ENCODE measurements around the gene DUSP11.
"Not testable (repeated sequence)": the region's sequence is repeated elsewhere in the genome, so short reads cannot be mapped to it uniquely, and the experiment has no call there.

DUSP11 gene

DNA sequence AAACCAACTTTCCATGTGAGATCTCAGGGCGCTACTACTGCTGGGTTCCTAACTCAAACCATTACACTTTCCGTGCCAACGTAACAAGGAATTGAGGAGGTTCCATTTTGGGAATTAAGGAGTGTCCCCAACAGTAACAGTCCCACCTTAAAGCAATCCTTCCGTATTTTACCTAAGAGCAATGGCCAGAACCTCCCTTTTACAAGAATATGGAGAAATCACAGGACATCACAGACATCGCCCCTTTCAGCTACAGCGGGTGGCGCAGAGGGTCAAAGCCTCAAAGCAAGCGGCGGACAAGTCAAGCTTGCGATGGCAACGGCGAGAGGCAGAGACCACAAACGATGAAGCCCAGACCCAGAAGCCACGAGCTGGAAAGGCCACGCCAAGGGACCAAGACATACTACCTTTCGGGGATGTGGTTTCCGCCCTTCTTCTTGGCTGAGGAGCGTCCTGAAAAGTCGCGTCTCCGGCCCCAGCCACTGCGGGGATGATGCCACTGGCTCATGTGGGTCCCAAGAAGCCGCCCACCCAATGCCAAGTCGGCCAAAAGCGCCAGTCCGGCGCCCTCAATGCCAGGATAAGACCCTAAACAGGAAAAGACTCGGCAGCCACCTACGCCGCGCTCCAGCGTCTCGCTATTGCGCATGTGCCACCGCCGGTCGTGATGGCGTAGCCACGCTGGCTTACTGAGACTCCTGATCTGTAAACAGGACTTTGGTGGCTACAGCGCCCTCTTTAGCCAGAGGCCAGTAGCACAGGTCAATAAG lies at the start of gene DUSP11:
DUSP11 (minus strand) TSS at position 637 of the 770 bp plus-strand sequence; CDS start at position 508, 129 bp downstream.
- DNase-seq (ENCODE audit: low spot score): peak; percentile 85

- peak; percentile 99 for DNase-seq (ENCODE audit: low spot score)
Observed at GRCh38 chr2:73828818-73829570, 49.1 kb upstream of the DUSP11 start, which contains the start of gene STAMBP. Gene STAMBP, plus strand, starts transcription at chr2:73828961. Its CDS starts 1,896 bp downstream, at chr2:73830857.

DNA sequence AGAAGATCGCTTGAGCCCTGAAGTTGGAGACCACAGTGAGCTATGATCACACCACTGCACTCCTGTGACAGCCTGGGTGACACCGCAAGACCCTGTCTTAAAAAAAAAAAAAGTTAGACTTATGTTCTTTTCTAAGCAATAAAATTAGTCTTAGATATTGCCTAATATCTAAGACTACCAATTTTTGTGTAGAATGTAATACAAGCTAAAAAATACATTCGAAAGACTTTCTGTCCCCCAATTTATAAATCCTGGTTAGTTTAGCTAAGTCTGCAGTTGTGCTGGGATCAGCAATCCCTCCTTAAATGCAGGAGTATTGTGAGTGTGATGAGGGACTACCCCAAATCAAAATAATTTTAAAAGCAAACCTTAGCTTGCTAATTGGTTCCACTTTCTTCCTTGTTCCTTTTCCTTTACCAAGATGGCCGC lies 48.5 kb upstream of the DUSP11 start:
- no peak for DNase-seq (ENCODE audit: low spot score)

DNA sequence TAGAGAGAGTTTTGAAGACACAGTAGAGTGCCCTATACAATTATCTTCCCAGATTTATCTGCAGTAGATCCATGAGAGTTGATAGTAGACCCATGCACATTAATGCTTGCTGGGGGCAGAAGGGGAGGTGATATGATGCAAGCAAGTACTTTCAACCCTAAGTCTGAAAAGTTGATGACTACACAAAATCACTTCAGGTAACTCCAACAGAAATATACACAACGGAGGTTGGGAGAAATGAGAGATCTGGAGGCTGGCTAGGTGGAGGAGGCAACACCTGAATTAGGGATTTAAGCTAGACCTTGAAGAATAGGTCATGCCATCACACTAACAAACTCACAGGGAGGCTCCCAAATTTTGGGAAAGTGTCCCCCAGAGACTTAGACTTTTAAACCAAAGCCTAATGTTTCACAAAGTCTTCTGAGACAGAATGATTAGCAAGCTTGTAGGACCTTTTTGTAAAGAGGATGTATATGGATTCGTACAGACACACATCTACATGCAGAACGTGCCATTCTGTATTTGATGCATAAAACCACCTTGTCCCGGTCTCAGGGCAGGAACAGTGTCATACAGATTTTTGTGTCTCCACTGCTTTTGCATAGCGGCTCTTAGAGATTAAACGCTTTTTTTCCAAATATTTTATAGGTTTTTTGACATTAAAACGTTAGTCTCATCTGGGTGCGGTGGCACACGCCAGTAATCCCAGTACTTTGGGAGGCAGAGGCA lies 47.9 kb upstream of the DUSP11 start:
- DNase-seq (ENCODE audit: low spot score): no peak

GRCh38 chr2:73827018-73827417 lies 47.1 kb upstream of the DUSP11 start:
- peak; percentile 48 for DNase-seq (ENCODE audit: low spot score)

- no peak for DNase-seq (ENCODE audit: low spot score)
Observed at GRCh38 chr2:73825408-73825807, 45.5 kb upstream of the DUSP11 start.

DNA sequence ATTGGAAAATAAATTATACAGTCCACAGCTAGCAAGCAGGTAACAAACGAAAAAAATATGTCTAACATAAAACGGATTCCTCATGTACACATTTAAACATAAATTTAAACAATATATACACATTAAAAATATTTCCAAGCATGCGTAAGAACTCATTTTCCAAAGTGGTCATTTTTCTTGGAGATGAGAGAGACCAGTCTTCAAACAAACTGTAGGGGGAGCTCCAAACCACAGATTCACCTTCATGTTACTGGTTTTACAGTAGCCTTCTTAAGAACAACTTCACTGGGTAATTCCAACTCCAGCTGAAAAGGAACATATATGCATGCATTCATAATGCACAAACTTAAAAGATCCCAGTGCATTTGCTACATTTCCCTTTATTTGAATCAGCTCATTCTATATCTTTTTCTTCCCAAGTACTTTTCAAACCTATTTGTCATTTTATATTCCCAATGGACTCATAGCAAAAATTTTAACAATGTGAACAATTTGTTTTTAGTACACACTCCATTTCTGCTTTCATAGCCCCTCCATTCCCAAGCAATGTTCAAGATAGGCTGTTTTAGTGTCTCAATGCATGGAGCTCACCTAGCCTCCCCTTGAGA lies 44.1 kb upstream of the DUSP11 start:
- DNase-seq (ENCODE audit: low spot score): peak; percentile 61

DNA sequence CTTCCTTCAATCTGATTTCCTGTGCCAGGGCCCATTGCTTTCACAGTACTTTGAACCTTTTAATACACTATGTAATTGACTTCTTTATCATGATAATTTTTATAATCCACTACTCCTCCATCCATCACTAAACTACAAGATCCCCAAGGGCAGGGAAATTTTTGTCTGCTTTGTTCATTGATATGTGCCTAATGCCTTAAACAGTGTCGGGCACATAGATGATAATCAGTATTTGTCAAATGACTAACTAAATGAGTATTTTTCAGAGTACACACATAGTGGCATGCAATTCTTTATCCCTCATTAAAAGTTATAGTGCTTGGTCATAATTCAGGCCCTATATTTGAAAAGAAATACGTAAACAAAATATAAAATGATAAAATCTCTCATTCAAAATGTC lies 43.5 kb upstream of the DUSP11 start:
- DNase-seq (ENCODE audit: low spot score): no peak

DNA sequence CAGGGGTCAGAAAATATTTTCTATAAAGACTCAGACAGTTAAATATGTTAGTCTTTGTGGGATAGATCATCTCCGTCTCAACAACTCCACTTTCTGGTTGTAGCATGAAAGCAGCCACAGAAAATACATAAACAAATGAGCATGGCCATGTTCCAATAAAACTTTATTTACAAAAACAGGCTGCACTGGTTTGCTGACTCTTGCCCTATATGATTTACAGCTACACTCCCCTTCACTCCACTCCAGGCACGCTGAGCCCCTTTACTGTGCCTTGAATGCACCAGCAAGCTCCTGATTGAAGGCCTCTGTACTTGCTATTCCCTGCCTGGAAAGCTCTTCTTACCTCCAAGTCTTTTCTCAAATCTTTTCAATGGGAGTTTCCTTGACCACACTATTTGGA lies 43.1 kb upstream of the DUSP11 start:
- no peak for DNase-seq (ENCODE audit: low spot score)

- DNase-seq (ENCODE audit: low spot score): no peak
Observed at GRCh38 chr2:73822276-73822675, 42.4 kb upstream of the DUSP11 start.

- DNase-seq (ENCODE audit: low spot score): no peak
Observed at GRCh38 chr2:73821669-73822068, 41.8 kb upstream of the DUSP11 start.

- DNase-seq (ENCODE audit: low spot score): no peak
Observed at GRCh38 chr2:73821227-73821626, 41.3 kb upstream of the DUSP11 start.

DNA sequence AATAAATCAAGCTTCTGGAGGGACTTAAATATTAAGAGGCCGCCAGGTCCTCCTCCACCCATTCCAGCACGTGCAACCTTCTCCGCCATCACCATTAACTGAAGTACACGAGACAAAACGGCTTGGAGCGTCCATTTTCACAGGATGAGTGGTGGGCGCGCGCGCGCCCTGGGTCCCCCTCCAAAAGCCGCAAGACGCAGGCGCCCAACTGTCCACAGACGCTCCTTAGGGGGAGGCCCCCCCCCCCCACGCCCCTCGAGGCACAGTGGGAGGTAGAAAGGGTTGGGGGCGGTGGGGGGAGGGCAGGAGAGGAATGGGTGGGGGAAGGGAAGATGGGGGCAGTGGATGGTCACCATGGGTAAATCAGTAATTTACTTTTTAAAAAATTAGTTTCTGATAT lies 38.4 kb upstream of the DUSP11 start:
- no peak for DNase-seq (ENCODE audit: low spot score)

DNA sequence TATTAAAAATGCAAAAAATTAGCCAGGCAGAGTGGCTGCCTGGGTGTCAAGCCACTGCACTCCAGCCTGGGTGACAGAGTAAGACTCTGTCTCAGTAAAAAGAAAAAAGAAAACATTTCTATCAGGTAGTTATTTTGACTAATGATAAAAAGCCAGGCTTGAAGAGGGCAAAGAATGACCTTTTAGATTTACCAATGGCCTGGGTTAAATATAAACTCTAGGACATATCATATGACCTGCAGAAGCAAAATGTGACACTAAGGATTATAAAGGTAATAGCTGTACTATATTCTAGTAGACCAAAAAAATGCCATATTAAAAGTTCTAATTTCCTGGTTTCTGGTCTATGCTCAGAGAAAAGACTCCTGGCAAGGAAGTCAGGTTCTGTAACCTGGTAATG lies 32.7 kb upstream of the DUSP11 start:
- DNase-seq (ENCODE audit: low spot score): no peak

DNA sequence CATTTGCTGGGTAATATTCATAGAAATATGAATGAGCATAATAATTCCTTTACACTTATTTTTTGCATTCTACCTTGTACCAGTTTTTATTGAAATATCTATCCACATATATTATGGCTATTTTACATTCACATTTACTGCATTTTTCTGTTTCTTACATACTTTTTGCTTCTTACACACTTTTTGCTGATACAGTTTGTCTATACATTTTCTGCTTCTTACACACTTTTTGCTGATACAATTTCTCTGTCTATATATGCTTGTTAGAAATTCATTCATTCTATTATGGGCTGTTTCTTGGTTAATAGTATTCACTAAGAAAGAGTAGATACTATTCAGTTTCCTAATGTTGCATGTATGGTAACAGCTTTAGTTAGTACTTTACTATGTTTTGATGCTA lies 32.0 kb upstream of the DUSP11 start:
- DNase-seq (ENCODE audit: low spot score): no peak

DNA sequence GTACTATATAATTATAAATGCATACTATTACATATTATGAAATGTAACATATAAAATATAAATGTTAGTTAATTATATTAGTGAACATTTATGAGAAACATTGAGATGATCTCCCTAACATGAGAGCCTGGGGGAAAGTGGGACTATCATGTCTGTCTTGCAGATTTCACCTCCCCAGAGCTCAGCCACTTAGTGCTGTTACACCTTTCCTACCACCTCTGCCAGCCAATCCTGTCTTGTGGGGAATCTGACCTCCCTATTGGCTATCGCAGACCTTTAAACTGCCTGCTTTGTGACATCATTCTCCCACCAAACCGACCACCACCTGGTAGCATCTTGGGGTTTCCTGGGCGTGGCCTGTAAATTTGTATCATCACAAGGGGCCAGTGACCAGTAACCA lies 4.0 kb upstream of the DUSP11 start, which contains the start of gene C2orf78:
C2orf78 (plus strand) TSS at position 301 of the 400 bp plus-strand sequence. CDS start 127 bp downstream, outside the sequence.
- not testable (repeated sequence) for DNase-seq (ENCODE audit: low spot score)

- DNase-seq (ENCODE audit: low spot score): not testable (repeated sequence)
Observed at GRCh38 chr2:73783402-73783801, 3.5 kb upstream of the DUSP11 start.

DNA sequence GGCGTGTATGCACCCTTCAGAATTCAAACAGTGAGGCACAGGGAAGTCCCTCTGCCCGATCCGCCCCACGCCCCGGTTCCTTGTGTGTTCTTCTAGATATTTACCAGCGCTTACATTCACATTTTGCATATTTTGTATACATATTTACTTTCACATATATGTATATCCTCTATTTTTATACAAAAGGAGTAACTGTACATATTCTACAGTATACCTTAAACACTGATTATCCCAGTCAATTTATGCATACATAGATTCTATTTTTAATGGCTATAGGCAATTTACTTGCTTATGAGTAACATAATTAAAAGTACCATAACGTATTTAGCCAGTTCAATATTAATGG lies 307 bp upstream of the DUSP11 start:
- no peak for DNase-seq (ENCODE audit: low spot score)

DNA sequence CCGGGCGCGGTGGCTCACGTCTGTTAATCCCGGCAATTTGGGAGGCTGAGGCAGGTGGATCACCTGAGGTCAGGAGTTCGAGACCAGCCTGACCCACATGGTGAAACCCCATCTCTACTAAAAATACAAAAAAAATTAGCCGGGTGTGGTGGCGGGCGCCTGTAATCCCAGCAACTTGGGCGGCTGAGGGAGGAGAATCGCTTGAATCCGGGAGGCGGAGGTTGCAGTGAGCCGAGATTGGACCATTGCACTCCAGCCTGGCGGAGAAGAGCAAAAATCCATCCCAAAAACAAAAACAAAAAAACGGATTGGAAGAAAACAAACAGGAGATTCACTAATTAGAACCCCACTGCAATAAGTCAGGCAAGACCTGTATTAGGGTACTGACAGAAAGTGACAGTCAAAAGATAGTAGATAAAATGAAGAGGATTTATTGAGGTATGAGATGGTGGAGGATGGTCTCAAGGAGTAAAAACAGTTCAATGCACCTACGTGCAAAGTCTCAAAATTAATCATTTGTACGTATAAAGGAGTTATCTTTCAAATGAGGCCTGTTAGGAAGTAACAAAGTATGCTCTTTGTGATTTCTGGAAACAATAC lies 936 bp downstream of the DUSP11 start:
- DNase-seq (ENCODE audit: low spot score): not testable (repeated sequence)

GRCh38 chr2:73776869-73777519 lies 2.9 kb downstream of the DUSP11 start:
- DNase-seq (ENCODE audit: low spot score): no peak

DNA sequence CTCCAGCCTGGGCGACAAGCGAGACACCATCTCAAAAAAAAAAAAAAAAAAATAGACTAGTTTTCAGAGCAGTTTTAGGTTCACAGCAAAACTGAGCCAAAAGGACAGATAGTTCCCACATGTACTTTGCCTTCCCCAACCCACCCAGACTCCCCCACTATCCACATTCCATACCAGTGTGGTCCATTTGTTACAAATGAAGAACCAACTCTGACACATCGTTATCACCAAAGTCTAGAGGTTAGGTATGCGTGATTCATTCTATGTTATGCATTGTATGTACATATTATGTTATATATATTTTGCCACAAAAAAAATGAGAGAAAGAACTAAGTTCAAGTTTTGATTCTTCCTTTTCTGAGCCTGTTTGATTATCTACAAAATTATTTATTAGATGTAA lies 3.5 kb downstream of the DUSP11 start:
- DNase-seq (ENCODE audit: low spot score): no peak

Measured in HuH-7 (cell line).